ENCODE data around the gene AP3S2.

DNA sequence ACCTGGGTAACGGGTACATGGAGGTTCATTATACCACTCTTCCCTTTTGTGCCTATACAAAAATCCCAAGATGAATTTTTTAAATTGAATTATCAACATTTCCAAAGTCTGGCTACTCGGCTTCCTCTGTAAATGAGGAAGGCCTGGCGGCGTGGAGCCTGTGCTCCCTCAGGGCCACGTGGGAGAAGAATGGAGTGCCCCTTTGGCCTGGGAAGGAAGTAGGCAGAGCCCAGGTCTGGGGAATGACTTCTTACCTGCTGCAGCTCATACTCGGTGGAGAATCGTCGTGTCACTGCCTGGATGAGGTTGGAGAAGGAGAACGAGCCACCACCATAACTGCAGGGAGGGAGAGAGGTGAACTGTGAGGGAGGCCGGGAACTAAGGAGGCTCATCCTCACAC is 103.6 kb downstream of the AP3S2 start:
- TF ChIP-seq YY1 (IDR thresholded peaks at IDR 0.05; ENCODE audit: insufficient read depth, insufficient read length) (no peak), SUZ12 (IDR thresholded peaks at IDR 0.05; ENCODE audit: extremely low read depth, insufficient read depth, insufficient read length) (no peak), ZNF274 (IDR thresholded peaks at IDR 0.05; ENCODE audit: low read depth, low read length) (no peak)

Data from NT2/D1 (cell line).